ENCODE data around the gene DYRK3.

Gene DYRK3

DNA sequence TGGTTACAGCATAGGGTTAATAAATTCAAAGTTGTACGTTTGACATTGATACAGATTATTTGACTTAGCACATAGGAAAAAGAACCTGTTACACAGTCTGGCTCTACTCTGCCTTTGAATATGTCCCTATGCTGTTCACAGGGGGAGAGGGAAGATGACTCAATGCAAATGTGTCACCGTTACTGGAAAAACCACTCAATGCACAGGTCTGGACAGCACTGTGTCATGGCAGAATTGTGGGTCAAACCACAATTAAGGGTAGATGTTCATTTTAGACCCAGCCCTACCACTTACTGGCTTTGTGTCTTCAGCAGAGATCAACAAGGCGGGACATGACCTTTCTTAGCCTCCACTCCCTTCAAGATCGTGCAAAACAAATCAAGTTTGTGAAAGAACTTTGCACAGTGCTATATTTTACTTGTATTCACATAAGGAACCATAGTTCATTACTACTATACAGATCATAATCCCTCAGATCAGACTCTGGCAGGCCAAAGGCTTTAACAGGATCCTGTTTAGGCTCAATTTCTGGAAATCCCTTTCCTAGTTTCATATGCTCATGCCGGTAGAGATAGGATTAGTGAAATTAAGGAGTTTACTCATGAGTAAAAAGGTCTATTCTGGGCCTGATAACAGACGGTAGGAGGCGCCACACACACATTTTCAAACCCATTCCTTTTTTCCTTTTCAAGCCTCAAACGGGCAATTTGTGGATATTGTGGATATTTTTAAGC is 45.1 kb upstream of the DYRK3 start:
- peaks cover 72% of the 10 kb centered on the region for H3K36me3 ChIP-seq
- H3K27me3 ChIP-seq = no peaks in the 10 kb centered on the region
- no peaks in the 10 kb centered on the region for H3K9me3 ChIP-seq
- TF ChIP-seq, protein P1, sequence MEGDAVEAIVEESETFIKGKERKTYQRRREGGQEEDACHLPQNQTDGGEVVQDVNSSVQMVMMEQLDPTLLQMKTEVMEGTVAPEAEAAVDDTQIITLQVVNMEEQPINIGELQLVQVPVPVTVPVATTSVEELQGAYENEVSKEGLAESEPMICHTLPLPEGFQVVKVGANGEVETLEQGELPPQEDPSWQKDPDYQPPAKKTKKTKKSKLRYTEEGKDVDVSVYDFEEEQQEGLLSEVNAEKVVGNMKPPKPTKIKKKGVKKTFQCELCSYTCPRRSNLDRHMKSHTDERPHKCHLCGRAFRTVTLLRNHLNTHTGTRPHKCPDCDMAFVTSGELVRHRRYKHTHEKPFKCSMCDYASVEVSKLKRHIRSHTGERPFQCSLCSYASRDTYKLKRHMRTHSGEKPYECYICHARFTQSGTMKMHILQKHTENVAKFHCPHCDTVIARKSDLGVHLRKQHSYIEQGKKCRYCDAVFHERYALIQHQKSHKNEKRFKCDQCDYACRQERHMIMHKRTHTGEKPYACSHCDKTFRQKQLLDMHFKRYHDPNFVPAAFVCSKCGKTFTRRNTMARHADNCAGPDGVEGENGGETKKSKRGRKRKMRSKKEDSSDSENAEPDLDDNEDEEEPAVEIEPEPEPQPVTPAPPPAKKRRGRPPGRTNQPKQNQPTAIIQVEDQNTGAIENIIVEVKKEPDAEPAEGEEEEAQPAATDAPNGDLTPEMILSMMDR (IDR thresholded peaks at IDR 0.05) = no peak
- no peaks in the 10 kb centered on the region for H3K4me1 ChIP-seq (ENCODE audit: control insufficient read depth in 1 of 2, insufficient read depth in 1 of 2, low read depth in 1 of 2, low read length in 1 of 2)
- H3K27ac ChIP-seq = peak overlapping the region; percentile 56
- H3K4me3 ChIP-seq (ENCODE audit: low read depth in 1 of 2, low read length in 1 of 2) = no peak overlapping the region

DNA sequence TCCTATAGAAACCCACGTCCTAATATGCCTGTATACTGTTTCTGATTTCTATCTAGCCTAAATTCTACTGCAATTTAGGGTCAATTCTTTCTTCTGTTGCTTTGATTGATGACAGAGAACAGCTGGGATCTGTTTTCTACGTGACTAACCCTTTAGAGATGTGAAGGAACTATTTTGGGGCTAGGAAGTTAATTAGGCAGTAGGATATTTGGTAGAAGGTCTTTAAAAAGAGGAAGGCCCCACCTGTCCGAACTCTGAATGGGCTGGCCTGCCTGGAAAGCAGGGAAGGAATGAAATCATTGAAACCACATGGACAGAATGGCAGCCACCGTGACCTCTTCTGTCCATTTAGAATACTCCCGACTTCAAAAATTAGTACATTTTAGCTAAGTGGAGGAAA is 44.1 kb upstream of the DYRK3 start:
- no peak overlapping the region for H3K4me3 ChIP-seq (ENCODE audit: low read depth in 1 of 2, low read length in 1 of 2)
- H3K36me3 ChIP-seq = peaks cover 70% of the 10 kb centered on the region
- H3K9me3 ChIP-seq = no peaks in the 10 kb centered on the region
- TF ChIP-seq, protein P1 (IDR thresholded peaks at IDR 0.05) = no peak
- H3K27me3 ChIP-seq = no peaks in the 10 kb centered on the region
- no peaks in the 10 kb centered on the region for H3K4me1 ChIP-seq (ENCODE audit: control insufficient read depth in 1 of 2, insufficient read depth in 1 of 2, low read depth in 1 of 2, low read length in 1 of 2)
- H3K27ac ChIP-seq = peak overlapping the region; percentile 56

GRCh38 chr1:206591696-206592095 is 43.6 kb upstream of the DYRK3 start:
- H3K9me3 ChIP-seq = no peaks in the 10 kb centered on the region
- H3K27ac ChIP-seq = no peak overlapping the region
- peaks cover 66% of the 10 kb centered on the region for H3K36me3 ChIP-seq

GRCh38 chr1:206593351-206593925 is 41.9 kb upstream of the DYRK3 start:
- no peak overlapping the region for H3K4me3 ChIP-seq (ENCODE audit: low read depth in 1 of 2, low read length in 1 of 2)
- no peaks in the 10 kb centered on the region for H3K4me1 ChIP-seq (ENCODE audit: control insufficient read depth in 1 of 2, insufficient read depth in 1 of 2, low read depth in 1 of 2, low read length in 1 of 2)
- no peak overlapping the region for H3K27ac ChIP-seq
- H3K36me3 ChIP-seq = peaks cover 53% of the 10 kb centered on the region
- TF ChIP-seq, protein P1 (IDR thresholded peaks at IDR 0.05) = no peak
- H3K9me3 ChIP-seq = no peaks in the 10 kb centered on the region
- H3K27me3 ChIP-seq = no peaks in the 10 kb centered on the region

More at GRCh38 chr1:206591696-206592095, 43.6 kb upstream of the DYRK3 start:
- H3K27me3 ChIP-seq = no peaks in the 10 kb centered on the region
- H3K4me3 ChIP-seq (ENCODE audit: low read depth in 1 of 2, low read length in 1 of 2) = no peak overlapping the region
- TF ChIP-seq, protein P1 (IDR thresholded peaks at IDR 0.05) = no peak
- no peaks in the 10 kb centered on the region for H3K4me1 ChIP-seq (ENCODE audit: control insufficient read depth in 1 of 2, insufficient read depth in 1 of 2, low read depth in 1 of 2, low read length in 1 of 2)

DNA sequence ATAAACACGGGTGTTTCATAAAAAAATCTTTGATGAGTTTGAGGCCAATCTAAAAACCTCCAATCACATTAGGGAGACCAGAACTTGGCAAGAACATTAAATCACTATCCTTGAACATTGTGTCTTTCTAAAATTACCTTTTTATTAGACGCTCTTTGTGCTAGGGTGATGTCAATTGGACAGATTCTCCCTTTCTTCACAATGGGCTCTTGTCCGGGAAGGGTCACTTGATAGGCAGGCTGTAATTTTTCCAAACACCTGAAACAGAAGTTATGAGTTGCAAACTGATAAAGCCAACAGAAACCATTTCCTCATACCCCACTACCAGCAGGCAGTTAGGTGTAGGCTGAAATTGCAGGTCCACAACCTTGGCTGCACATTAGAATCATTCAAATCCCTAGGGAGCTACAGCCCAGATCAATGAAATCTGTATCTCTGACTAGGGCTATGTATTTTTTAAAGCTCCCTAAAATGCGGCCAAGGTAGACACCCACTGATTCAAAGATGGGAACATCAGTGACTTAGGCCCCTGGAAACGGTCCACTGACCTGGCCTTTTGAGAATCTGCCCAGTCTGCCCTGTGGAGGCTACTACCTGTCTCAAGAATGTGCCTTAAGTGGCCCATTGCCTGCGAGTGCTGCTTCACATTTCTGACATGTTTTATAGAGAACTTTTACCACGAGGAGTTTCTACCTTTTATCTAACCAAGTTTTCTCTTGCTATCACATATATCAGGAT is 39.6 kb upstream of the DYRK3 start:
- H3K9me3 ChIP-seq = no peaks in the 10 kb centered on the region
- TF ChIP-seq, protein P1 (IDR thresholded peaks at IDR 0.05) = no peak
- no peaks in the 10 kb centered on the region for H3K27me3 ChIP-seq
- no peaks in the 10 kb centered on the region for H3K4me1 ChIP-seq (ENCODE audit: control insufficient read depth in 1 of 2, insufficient read depth in 1 of 2, low read depth in 1 of 2, low read length in 1 of 2)
- no peak overlapping the region for H3K4me3 ChIP-seq (ENCODE audit: low read depth in 1 of 2, low read length in 1 of 2)
- peaks cover 52% of the 10 kb centered on the region for H3K36me3 ChIP-seq
- no peak overlapping the region for H3K27ac ChIP-seq
